Activated naive CD4-positive, alpha-beta T cell treated with anti-CD3 and anti-CD28 coated beads, Interleukin-2, amount 50 U/mL, for 24 hours (primary cell): ENCODE data around the gene NFATC1.

Experiments
- H3K27ac Mint-ChIP-seq: one replicate; pipeline ENCODE4 v1.8.0; 2021; ENCODE audit warnings: mild to moderate bottlenecking, mixed read lengths
- H3K27me3 Mint-ChIP-seq: one replicate; pipeline ENCODE4 v1.8.0; 2021; ENCODE audit warnings: mixed read lengths
- H3K36me3 Mint-ChIP-seq: one replicate; pipeline ENCODE4 v1.8.0; 2021; ENCODE audit warnings: mixed read lengths
- H3K4me1 Mint-ChIP-seq: one replicate; pipeline ENCODE4 v1.8.0; 2021; ENCODE audit warnings: mixed read lengths
- H3K4me3 Mint-ChIP-seq: one replicate; pipeline ENCODE4 v1.8.0; 2021; ENCODE audit warnings: mild to moderate bottlenecking, mixed read lengths
- H3K9me3 Mint-ChIP-seq: one replicate; pipeline ENCODE4 v1.8.0; 2021; ENCODE audit warnings: mixed read lengths

Gene NFATC1

DNA sequence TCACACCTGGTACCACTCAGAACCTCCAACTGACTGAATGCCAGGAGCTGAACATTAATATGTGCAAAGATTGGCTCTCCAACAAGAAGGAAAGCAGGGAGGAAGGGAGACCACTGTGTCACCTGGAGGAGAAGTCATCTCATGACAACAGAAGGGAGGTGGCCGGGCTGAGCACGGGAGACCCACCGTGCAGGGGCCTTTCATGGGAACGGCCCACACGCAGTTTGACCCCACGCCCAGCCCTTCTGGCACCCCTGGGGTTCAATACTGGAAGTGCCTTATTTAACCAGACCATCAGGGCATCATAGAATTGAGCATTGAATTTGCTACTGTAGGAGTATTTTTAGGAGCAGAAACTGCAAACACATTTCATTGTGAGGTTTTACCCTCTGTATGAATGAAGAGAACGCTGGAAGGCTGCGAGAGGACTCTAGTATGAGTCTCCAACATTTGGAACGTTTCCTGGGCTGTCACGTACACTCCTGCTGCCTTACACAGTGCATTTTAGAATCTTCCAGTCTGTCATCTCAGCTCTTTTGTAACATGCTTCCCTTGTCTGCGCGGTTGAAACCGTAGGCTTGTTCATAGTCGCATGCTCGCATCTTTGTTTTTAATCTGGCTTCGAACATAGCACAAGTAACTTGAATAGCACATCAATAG, 132.1 kb downstream of the NFATC1 start:
- H3K27me3 Mint-ChIP-seq, result no peaks in the 10 kb centered on the region
- peaks cover 8% of the 10 kb centered on the region for H3K36me3 Mint-ChIP-seq
- no peaks in the 10 kb centered on the region for H3K9me3 Mint-ChIP-seq
- H3K4me1 Mint-ChIP-seq, result peaks cover 55% of the 10 kb centered on the region
- no peak overlapping the region for H3K4me3 Mint-ChIP-seq
- H3K27ac Mint-ChIP-seq, result no peak overlapping the region

DNA sequence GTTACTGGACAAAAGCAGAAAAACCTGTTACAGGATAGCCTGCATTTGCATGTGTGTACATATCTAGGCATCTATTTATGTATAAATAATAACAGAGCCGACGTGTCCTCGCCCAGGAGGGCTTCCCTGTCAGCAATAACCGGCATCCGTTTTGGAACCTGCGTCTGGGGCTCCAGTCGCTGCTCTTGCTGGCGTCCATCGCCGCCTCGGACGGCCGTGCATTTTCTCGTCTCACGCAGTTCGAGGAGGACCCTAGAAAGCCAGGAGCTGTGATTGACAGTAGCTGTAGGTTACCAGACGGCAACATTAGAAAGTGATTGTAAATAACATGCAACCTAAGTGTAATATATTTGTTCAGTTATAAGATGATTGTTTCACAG, 132.6 kb downstream of the NFATC1 start:
- H3K9me3 Mint-ChIP-seq, result no peaks in the 10 kb centered on the region
- no peak overlapping the region for H3K27ac Mint-ChIP-seq
- H3K36me3 Mint-ChIP-seq, result peaks cover 8% of the 10 kb centered on the region
- no peaks in the 10 kb centered on the region for H3K27me3 Mint-ChIP-seq
- peaks cover 49% of the 10 kb centered on the region for H3K4me1 Mint-ChIP-seq
- H3K4me3 Mint-ChIP-seq, result no peak overlapping the region

DNA sequence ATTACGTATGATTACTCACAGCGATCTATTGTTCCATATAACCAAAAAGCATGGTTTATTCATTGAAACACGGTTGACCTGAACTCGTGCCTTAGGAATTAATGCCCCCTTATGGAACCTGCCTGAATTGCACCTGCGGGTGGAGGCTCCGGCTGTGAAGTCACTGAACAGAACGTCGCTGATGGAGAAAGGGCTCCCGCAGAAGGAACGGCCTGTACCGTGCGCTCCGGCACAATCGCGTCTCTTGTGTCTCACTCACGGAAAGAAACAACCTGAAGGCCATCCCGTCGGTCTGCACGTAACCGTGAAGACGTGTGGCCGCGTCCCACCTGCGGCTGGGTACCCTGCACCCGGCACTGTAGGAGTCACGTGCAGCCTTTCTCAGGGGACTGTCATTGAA, 133.1 kb downstream of the NFATC1 start:
- Mint-ChIP-seq H3K4me1 (peaks cover 44% of the 10 kb centered on the region), H3K27ac (peak overlapping the region; percentile 18), H3K36me3 (peaks cover 8% of the 10 kb centered on the region), H3K9me3 (no peaks in the 10 kb centered on the region), H3K4me3 (no peak overlapping the region), H3K27me3 (no peaks in the 10 kb centered on the region)

DNA sequence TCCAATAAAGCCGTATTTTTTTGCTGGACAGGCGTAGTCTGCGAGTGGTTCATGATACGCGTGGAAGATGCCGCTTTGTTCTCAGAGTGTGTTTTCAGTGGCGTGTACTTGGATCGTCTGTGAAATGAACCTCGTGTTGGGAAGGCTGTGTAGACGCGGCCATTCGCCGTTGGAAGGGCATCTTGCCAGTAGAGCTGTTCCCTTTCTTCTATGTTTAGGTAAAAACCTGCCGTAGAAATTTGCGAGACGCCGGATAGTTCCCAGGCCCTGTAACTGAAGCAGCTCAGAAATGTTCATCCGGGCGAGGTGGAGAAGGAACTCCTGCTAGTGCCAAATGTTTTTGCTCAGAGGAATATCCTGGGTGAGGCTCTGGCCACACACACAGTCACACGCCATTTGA, 133.6 kb downstream of the NFATC1 start:
- Mint-ChIP-seq H3K27ac (no peak overlapping the region), H3K4me1 (peaks cover 39% of the 10 kb centered on the region), H3K36me3 (peaks cover 8% of the 10 kb centered on the region), H3K27me3 (no peaks in the 10 kb centered on the region), H3K9me3 (no peaks in the 10 kb centered on the region), H3K4me3 (no peak overlapping the region)

DNA sequence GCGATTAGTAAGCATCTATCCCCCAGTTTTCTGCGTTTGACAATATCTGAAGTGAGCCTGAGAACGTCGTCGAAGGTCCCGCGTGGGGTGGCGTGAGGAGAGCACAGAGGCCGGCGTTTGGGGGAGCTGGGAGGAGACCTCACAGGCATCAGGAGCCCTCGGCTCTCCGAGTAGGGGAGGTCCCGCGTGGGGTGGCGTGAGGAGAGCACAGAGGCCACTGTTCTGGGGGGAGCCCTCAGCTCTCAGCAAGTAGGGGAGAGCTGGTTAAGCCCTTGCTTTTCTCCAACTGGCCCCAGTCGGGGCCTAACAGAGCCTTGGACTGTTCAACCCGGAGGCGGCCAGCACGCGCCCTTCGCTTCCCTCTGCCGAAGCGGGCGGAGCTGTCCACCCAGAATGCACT, 134.3 kb downstream of the NFATC1 start:
- H3K36me3 Mint-ChIP-seq, result peaks cover 8% of the 10 kb centered on the region
- H3K4me3 Mint-ChIP-seq, result no peak overlapping the region
- no peaks in the 10 kb centered on the region for H3K9me3 Mint-ChIP-seq
- peaks cover 33% of the 10 kb centered on the region for H3K4me1 Mint-ChIP-seq
- H3K27ac Mint-ChIP-seq, result no peak overlapping the region
- H3K27me3 Mint-ChIP-seq, result no peaks in the 10 kb centered on the region

DNA sequence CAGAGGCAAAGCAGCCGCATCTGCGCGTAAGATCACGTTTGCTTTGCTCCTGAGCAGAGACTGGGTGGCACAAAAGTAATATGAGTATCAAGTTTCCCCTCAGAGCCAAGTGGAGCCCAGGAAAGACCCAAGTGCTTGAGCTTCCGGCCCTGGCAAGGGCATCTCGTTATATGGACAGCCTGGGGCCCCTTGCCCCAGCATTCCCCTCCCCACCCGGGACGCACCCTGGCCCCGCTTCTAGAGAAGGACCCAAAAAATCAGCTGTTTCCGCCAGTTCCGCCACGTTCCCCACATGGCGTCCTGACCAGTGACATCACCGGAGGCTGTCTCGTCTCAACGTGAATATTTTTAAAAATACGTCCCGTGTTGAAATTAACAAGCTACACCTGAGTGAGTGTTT, 135.1 kb downstream of the NFATC1 start:
- no peaks in the 10 kb centered on the region for H3K9me3 Mint-ChIP-seq
- H3K27me3 Mint-ChIP-seq, result no peaks in the 10 kb centered on the region
- H3K4me3 Mint-ChIP-seq, result no peak overlapping the region

DNA sequence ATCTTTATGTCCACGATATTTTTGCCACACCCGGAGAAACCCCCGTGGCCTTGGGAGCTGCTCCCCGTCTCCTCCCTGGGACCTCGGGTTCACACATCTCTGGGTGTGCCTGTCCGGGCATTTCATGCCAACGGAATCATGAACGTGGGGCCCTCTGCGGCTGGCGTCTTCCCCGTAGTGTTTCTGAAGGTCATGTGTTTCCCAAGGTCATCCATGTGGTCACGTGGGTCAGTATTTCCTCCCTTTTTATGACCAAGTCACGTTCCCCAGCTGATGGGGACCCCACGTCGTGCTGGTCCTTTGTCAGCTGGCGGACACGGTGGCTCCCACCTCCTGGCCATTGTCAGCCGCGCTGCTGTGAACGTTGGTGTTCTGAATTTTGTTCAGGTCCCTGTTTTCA, 135.7 kb downstream of the NFATC1 start:
- no peak overlapping the region for H3K4me3 Mint-ChIP-seq
- H3K36me3 Mint-ChIP-seq, result peaks cover 8% of the 10 kb centered on the region
- H3K9me3 Mint-ChIP-seq, result no peaks in the 10 kb centered on the region
- no peaks in the 10 kb centered on the region for H3K27me3 Mint-ChIP-seq
- no peak overlapping the region for H3K27ac Mint-ChIP-seq
- H3K4me1 Mint-ChIP-seq, result peaks cover 23% of the 10 kb centered on the region

More for the DNA sequence above, 135.1 kb downstream of the NFATC1 start:
- H3K36me3 Mint-ChIP-seq, result peaks cover 8% of the 10 kb centered on the region
- no peak overlapping the region for H3K27ac Mint-ChIP-seq
- H3K4me1 Mint-ChIP-seq, result peaks cover 27% of the 10 kb centered on the region

DNA sequence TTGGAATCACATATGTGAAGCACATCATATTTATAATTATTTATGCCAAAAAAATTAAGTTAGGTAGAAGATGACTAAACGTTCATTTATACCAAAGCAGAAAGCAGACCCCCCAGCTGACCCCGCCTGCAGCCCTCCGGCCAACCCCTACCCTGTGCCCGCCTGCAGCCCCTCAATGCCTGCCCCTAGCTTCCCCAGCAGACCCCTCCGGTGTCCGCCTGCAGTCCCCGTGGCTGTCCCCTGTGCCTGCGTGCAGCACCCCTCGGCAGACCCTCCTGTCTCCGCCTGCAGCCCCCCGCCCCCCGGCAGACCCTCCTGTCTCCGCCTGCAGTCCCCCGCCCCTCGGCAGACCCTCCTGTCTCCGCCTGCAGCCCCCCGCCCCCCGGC, 136.2 kb downstream of the NFATC1 start:
- Mint-ChIP-seq H3K36me3 (peaks cover 8% of the 10 kb centered on the region), H3K9me3 (no peaks in the 10 kb centered on the region), H3K27me3 (no peaks in the 10 kb centered on the region), H3K27ac (no peak overlapping the region), H3K4me3 (no peak overlapping the region), H3K4me1 (peaks cover 18% of the 10 kb centered on the region)

DNA sequence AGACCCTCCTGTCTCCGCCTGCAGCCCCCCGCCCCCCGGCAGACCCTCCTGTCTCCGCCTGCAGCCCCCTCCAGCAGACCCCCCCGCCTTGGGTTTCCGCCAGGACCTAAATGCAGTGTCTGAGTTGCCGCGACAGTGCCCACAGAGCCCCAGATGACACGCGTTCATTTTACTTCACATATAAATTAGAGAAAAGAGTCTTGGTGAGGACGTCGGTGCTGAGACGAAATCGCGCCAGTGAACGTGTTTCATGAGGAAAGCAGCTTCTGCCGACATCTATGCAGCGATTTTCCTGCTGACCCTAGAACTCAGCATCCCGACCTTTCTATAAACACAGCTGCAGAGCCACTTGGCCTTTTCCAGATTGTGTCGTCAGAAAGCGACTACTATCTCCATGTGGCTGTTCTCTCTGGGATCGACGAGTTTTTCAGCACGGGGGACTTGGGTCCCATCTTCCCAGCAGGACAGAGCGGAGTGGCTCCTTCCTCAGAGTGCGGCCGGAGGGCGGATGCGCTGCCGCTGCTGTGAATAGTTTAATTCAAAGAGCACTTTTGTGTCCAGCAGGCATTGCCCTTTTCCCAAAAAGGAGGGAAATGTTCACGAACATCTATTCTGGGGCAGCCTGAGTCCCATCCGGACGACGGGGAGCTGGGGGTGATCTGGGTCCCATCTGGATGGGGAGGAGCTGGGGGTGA, 136.7 kb downstream of the NFATC1 start:
- Mint-ChIP-seq H3K27me3 (no peaks in the 10 kb centered on the region), H3K27ac (no peak overlapping the region), H3K36me3 (peaks cover 8% of the 10 kb centered on the region), H3K9me3 (no peaks in the 10 kb centered on the region), H3K4me1 (peaks cover 13% of the 10 kb centered on the region), H3K4me3 (no peak overlapping the region)

DNA sequence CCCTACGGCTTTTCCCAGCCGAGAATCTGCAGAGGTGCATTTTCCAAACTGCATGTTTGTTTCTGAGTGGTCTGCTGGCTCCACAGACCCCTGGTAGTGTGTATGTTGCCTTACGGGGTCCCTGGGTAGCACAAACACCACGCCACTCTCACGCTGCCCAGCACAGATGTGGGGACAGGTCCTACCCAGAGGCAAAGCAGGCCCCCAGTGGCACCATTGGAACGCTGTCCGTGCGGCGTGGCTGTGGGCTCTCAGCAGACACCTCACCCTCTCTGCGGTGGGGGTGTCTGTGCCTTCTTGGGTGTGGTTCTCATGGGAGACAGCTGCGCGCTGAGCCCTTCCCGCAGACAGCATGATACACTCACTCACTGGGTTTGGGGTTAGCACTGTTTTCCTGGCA, 137.4 kb downstream of the NFATC1 start:
- Mint-ChIP-seq H3K9me3 (no peaks in the 10 kb centered on the region), H3K4me1 (peaks cover 9% of the 10 kb centered on the region), H3K27me3 (no peaks in the 10 kb centered on the region), H3K36me3 (peaks cover 12% of the 10 kb centered on the region), H3K4me3 (no peak overlapping the region), H3K27ac (no peak overlapping the region)

DNA sequence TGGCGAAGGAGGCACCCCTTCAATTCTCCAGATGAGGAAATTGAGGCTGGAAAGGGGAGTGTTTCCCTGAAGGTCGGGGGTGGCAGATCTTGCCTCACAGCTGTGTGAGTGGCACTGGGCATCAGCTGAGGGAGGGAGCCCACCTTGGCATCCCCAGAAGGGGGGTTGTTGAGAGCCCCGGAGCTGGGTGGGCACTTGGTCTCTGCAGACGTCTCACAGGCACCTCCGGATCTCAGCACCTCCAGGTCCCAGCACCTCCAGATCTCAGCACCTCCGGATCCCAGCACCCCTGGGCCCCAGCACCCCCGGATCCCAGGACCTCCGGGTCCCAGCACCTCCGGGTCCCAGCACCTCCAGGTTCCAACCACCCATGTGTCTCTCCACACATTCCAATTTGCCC, 137.9 kb downstream of the NFATC1 start:
- H3K27me3 Mint-ChIP-seq, result no peaks in the 10 kb centered on the region
- peaks cover 14% of the 10 kb centered on the region for H3K36me3 Mint-ChIP-seq
- peaks cover 5% of the 10 kb centered on the region for H3K4me1 Mint-ChIP-seq
- no peak overlapping the region for H3K27ac Mint-ChIP-seq
- H3K4me3 Mint-ChIP-seq, result no peak overlapping the region
- H3K9me3 Mint-ChIP-seq, result no peaks in the 10 kb centered on the region

DNA sequence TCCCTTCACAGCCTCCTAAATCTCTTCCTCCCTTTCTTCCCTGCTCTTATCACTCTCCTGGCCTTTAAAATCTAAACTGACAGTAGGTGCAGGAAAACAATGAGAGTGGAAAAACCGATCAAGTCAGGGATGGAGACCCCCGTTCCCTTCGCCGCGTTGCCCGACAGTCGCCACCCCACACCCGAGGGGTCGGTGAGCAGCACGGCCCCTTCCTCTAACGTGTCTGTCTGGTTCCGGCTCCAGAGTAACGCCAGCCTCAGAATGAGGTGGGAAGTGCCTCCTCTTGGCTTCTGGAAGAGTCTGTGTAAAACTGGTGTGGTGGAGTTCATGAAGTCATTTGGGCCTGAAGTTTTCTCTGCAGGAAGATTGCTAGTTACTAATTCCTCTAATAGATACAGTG, 138.6 kb downstream of the NFATC1 start:
- no peaks in the 10 kb centered on the region for H3K9me3 Mint-ChIP-seq
- no peaks in the 10 kb centered on the region for H3K27me3 Mint-ChIP-seq
- H3K4me3 Mint-ChIP-seq, result no peak overlapping the region
- H3K4me1 Mint-ChIP-seq, result no peaks in the 10 kb centered on the region
- H3K36me3 Mint-ChIP-seq, result peaks cover 9% of the 10 kb centered on the region
- no peak overlapping the region for H3K27ac Mint-ChIP-seq

DNA sequence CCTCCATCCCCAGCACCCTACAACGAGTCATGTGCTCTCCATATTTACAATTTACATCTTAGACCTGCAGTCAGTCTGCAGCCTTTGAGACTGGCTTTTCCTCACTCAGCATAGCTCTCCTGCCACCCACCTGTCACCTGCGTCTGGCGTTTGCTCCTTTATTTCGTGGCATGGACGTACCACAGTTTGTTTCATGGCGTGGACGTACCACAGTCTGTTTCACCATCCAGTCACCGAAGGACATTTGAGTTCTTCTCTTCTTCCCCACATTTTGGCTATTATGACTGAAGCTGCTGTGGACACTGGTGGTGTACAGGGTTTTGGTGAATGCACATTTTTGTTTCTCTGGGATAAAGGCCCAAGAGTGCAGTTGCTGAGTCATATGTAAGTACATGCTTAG, 142.0 kb downstream of the NFATC1 start:
- H3K4me3 Mint-ChIP-seq, result no peak overlapping the region
- no peaks in the 10 kb centered on the region for H3K27me3 Mint-ChIP-seq
- H3K4me1 Mint-ChIP-seq, result no peaks in the 10 kb centered on the region
- peaks cover 9% of the 10 kb centered on the region for H3K36me3 Mint-ChIP-seq
- H3K9me3 Mint-ChIP-seq, result no peaks in the 10 kb centered on the region
- H3K27ac Mint-ChIP-seq, result no peak overlapping the region

DNA sequence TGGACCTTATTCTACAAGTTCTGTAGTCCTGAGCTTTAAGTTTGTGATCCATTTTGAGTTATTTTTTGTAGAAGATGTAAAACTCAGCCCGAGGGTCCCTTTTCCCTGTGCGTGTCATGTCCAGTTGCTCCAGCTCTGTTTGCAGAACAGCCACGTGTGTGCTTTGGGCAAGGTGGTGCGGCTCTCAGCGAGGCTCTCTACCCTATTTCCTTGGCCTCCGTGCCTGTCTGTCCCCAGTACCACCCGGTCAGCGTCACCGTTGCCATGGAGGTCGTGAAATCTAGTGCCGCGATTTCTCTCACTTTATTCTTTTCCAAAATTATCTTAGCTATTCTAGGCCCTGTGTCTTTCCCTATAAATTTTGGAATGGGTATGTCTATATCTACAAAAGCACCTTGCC, 142.9 kb downstream of the NFATC1 start:
- no peak overlapping the region for H3K4me3 Mint-ChIP-seq
- H3K9me3 Mint-ChIP-seq, result no peaks in the 10 kb centered on the region
- H3K27ac Mint-ChIP-seq, result no peak overlapping the region
- H3K27me3 Mint-ChIP-seq, result no peaks in the 10 kb centered on the region
- peaks cover 9% of the 10 kb centered on the region for H3K36me3 Mint-ChIP-seq
- H3K4me1 Mint-ChIP-seq, result no peaks in the 10 kb centered on the region

DNA sequence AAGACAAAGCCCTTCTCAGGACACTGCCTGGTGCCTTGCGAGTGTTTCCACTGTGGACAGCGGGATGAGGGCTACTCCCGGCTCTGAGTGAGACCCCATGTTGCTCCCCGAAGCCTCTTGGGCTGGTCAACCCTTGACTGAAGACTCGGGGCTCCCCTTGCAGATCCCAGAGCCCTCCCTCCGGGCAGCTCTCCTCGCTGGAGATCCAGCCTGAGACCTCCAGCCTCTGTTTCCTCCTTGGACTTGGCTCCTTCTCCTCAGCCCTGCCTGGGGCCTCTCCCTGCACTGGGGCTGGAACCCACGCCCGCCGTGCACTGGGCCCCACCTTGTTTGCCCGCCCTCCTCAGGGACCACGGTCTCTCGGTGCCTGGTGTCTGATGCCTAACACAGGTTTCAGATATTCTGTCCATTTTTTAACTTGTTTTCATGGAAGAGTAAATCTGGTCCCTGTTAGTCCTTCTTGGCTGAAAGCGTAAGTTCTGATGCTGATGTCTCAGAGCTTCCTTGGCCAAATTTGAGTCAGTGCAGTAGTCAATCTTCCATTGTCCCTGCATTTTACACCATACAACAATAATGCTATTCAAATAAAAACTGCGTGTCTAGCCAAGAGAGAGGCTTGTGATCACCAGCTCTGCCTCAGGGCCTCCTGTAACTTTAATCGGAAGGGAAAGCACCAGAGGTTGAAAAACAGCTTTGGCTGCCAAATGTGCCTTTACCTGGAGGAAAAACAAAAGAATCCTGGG, 144.6 kb downstream of the NFATC1 start:
- no peaks in the 10 kb centered on the region for H3K4me1 Mint-ChIP-seq
- H3K4me3 Mint-ChIP-seq, result no peak overlapping the region
- peaks cover 9% of the 10 kb centered on the region for H3K36me3 Mint-ChIP-seq
- no peaks in the 10 kb centered on the region for H3K27me3 Mint-ChIP-seq
- no peak overlapping the region for H3K27ac Mint-ChIP-seq
- H3K9me3 Mint-ChIP-seq, result no peaks in the 10 kb centered on the region

DNA sequence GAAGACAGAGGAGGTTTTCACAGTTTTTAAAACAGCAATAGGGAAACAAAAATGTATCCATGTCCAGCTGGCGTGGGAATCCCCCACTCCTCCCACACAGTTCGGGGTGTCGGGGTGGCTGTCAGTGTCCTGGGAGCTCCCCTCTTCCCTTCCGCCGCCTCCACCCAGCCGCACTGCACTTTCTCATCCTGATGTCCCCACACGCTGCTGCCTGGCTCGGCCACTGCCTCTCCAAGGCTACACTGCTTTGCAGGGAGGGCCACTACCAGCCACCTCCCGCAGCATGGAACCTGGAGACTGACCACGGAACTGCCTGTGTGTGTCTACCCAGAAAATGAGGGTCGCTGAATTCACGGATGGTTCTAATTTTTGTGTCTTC, 145.2 kb downstream of the NFATC1 start:
- Mint-ChIP-seq H3K4me1 (no peaks in the 10 kb centered on the region), H3K9me3 (no peaks in the 10 kb centered on the region), H3K27me3 (no peaks in the 10 kb centered on the region), H3K4me3 (no peak overlapping the region), H3K27ac (no peak overlapping the region), H3K36me3 (peaks cover 9% of the 10 kb centered on the region)
